Jurkat, Clone E6-1 (cell line): ENCODE data around the gene SUPT3H.
A peak's percentile ranks its signal among the peaks of the same experiment; 100 is the strongest.
"Not testable (repeated sequence)": the region's sequence is repeated elsewhere in the genome, so short reads cannot be mapped to it uniquely, and the experiment has no call there.

Source experiments
- DNase-seq: peaks from one replicate; pipeline ENCODE4 v3.0.0-alpha.2; 2011; ENCODE audit warnings: low read depth, low spot score
- H3K4me3 ChIP-seq: 2 replicates; pipeline ENCODE4 v1.5.1; 2011; ENCODE audit warnings: mild to moderate bottlenecking, low read length, control low read depth, moderate library complexity

The SUPT3H gene

GRCh38 chr6:44906761-44907160 is 471.0 kb downstream of the SUPT3H start:
- no peak for DNase-seq
- no peak overlapping the region for H3K4me3 ChIP-seq

- not testable (repeated sequence) for H3K4me3 ChIP-seq
- DNase-seq, result peak; percentile 79
Measured at GRCh38 chr6:44900358-44900757, 477.4 kb downstream of the SUPT3H start.

- no peak for DNase-seq
- H3K4me3 ChIP-seq, result no peak overlapping the region
Measured at GRCh38 chr6:44898296-44898930, 479.3 kb downstream of the SUPT3H start.

GRCh38 chr6:44897316-44897715 is 480.4 kb downstream of the SUPT3H start:
- no peak overlapping the region for H3K4me3 ChIP-seq
- no peak for DNase-seq

- H3K4me3 ChIP-seq, result no peak overlapping the region
- DNase-seq, result no peak
Measured at GRCh38 chr6:44896701-44897100, 481.0 kb downstream of the SUPT3H start.

GRCh38 chr6:44892579-44892978 is 485.2 kb downstream of the SUPT3H start:
- DNase-seq, result no peak

GRCh38 chr6:44879071-44879470 is 498.7 kb downstream of the SUPT3H start:
- H3K4me3 ChIP-seq, DNase-seq: not testable (repeated sequence)

More at GRCh38 chr6:44892579-44892978, 485.2 kb downstream of the SUPT3H start:
- no peak overlapping the region for H3K4me3 ChIP-seq

GRCh38 chr6:44876638-44877037 is 501.1 kb downstream of the SUPT3H start:
- DNase-seq, H3K4me3 ChIP-seq: not testable (repeated sequence)

- no peak for DNase-seq
- H3K4me3 ChIP-seq, result no peak overlapping the region
Measured at GRCh38 chr6:44869321-44869897, 508.3 kb downstream of the SUPT3H start.

GRCh38 chr6:44868910-44869309 is 508.8 kb downstream of the SUPT3H start:
- DNase-seq, result no peak
- H3K4me3 ChIP-seq, result no peak overlapping the region

- no peak for DNase-seq
- no peak overlapping the region for H3K4me3 ChIP-seq
Measured at GRCh38 chr6:44868335-44868668, 509.4 kb downstream of the SUPT3H start.

GRCh38 chr6:44867571-44868334 is 510.0 kb downstream of the SUPT3H start:
- H3K4me3 ChIP-seq, result no peak overlapping the region
- no peak for DNase-seq

GRCh38 chr6:44865184-44865583 is 512.5 kb downstream of the SUPT3H start:
- DNase-seq, H3K4me3 ChIP-seq: not testable (repeated sequence)

GRCh38 chr6:44859901-44860410 is 517.8 kb downstream of the SUPT3H start:
- H3K4me3 ChIP-seq, result no peak overlapping the region
- DNase-seq, result no peak

- no peak for DNase-seq
- H3K4me3 ChIP-seq, result no peak overlapping the region
Measured at GRCh38 chr6:44858998-44859397, 518.7 kb downstream of the SUPT3H start.

- no peak for DNase-seq
- no peak overlapping the region for H3K4me3 ChIP-seq
Measured at GRCh38 chr6:44856479-44856878, 521.3 kb downstream of the SUPT3H start.

GRCh38 chr6:44855562-44856411 is 521.9 kb downstream of the SUPT3H start:
- no peak for DNase-seq
- no peak overlapping the region for H3K4me3 ChIP-seq

GRCh38 chr6:44854712-44855443 is 522.9 kb downstream of the SUPT3H start:
- no peak for DNase-seq
- no peak overlapping the region for H3K4me3 ChIP-seq

- H3K4me3 ChIP-seq, result no peak overlapping the region
- no peak for DNase-seq
Measured at GRCh38 chr6:44851176-44851575, 526.6 kb downstream of the SUPT3H start.
